Measurements from ENCODE around the gene DLK1.

The DLK1 gene

GRCh38 chr14:100714258-100714892 is 12.3 kb upstream of the DLK1 start:
- DNase-seq, result no peak

- DNase-seq, result no peak
Observed at GRCh38 chr14:100715332-100715731, 11.4 kb upstream of the DLK1 start.

GRCh38 chr14:100715803-100716202 is 10.9 kb upstream of the DLK1 start:
- DNase-seq, result no peak

- DNase-seq, result no peak
Observed at GRCh38 chr14:100717386-100717785, 9.3 kb upstream of the DLK1 start.

GRCh38 chr14:100719976-100720520 is 6.6 kb upstream of the DLK1 start:
- DNase-seq, result no peak

- no peak for DNase-seq
Observed at GRCh38 chr14:100721568-100721967, 5.1 kb upstream of the DLK1 start.

GRCh38 chr14:100722367-100722766 is 4.3 kb upstream of the DLK1 start:
- no peak for DNase-seq

- DNase-seq, result no peak
Observed at GRCh38 chr14:100723135-100723829, 3.4 kb upstream of the DLK1 start.

GRCh38 chr14:100723830-100724437 is 2.8 kb upstream of the DLK1 start:
- DNase-seq, result no peak

GRCh38 chr14:100724536-100724935 is 2.2 kb upstream of the DLK1 start:
- DNase-seq, result no peak

- DNase-seq, result no peak
Observed at GRCh38 chr14:100725587-100726387, 905 bp upstream of the DLK1 start.

- DNase-seq, result no peak
Observed at GRCh38 chr14:100727086-100727872, 587 bp downstream of the DLK1 start.

GRCh38 chr14:100727873-100728240 is 1.2 kb downstream of the DLK1 start:
- DNase-seq, result no peak

GRCh38 chr14:100728962-100729361 is 2.3 kb downstream of the DLK1 start:
- DNase-seq, result no peak

GRCh38 chr14:100729982-100730381 is 3.3 kb downstream of the DLK1 start:
- DNase-seq, result no peak

GRCh38 chr14:100730581-100730980 is 3.9 kb downstream of the DLK1 start:
- no peak for DNase-seq

GRCh38 chr14:100731011-100731670 is 4.4 kb downstream of the DLK1 start:
- no peak for DNase-seq

- DNase-seq, result no peak
Observed at GRCh38 chr14:100731846-100732765, 5.4 kb downstream of the DLK1 start.

GRCh38 chr14:100732766-100733100 is 6.0 kb downstream of the DLK1 start:
- DNase-seq, result no peak

GRCh38 chr14:100733152-100733850 is 6.6 kb downstream of the DLK1 start:
- no peak for DNase-seq

Data from stimulated activated CD4-positive, alpha-beta T cell treated with anti-CD3 and anti-CD28 coated beads, Interleukin-2, amount 100 ng/mL, for 48 hours (primary cell).